C4-2B (cell line): ENCODE data around the gene ZNF423.

ENCODE experiments used
- ZFX ChIP-seq: fragments of 450-650 bp; IDR thresholded peaks from 2 replicates; pipeline ENCODE4 v1.6.1; 2017
- TF ChIP-seq, protein P1 (sequence below): fragments of 450-650 bp; conservative IDR thresholded peaks from 2 replicates; pipeline ENCODE4 v1.5.1; 2017; ENCODE audit warnings: mild to moderate bottlenecking

DNA sequence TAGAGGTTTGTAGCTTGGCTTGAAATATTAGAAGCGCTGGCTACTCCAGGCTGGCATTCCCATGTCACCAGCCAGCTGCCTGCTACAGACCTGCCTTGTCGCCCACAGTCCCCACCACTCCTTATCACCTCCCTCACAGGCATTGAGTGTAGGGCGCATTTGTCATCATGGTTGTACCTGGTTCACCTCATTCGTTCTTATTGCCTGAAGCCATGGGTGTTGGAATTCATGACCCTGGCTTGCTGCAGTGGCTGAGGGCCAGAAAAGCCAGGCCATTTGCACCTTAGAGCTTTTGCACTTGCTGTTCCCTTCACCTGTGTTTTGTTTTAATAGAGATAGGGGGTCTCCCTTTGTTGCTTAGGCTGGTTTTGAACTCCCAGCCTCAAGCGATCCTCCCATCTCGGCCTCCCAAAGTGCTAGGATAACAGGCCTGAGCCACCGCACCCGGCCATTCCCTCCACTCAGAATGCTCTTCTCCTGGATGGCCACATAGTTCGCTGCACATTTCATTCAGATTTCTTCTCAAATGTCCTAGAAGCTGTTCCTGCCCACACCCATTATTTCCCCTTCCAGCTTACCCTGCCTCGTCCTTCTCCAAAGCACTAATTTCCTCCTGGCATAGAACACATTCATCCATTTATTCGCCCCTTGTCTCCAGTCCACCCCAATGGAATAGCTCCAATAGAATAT lies 384.7 kb downstream of the ZNF423 start:
- TF ChIP-seq, protein P1, sequence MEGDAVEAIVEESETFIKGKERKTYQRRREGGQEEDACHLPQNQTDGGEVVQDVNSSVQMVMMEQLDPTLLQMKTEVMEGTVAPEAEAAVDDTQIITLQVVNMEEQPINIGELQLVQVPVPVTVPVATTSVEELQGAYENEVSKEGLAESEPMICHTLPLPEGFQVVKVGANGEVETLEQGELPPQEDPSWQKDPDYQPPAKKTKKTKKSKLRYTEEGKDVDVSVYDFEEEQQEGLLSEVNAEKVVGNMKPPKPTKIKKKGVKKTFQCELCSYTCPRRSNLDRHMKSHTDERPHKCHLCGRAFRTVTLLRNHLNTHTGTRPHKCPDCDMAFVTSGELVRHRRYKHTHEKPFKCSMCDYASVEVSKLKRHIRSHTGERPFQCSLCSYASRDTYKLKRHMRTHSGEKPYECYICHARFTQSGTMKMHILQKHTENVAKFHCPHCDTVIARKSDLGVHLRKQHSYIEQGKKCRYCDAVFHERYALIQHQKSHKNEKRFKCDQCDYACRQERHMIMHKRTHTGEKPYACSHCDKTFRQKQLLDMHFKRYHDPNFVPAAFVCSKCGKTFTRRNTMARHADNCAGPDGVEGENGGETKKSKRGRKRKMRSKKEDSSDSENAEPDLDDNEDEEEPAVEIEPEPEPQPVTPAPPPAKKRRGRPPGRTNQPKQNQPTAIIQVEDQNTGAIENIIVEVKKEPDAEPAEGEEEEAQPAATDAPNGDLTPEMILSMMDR: no peak
- TF ChIP-seq ZFX: no peak
